ENCODE measurements around the gene GARS1. TPM values are rescaled to one million over a fixed set of nuclear protein-coding genes. Genes with fewer than 3 reads are reported as not detected.
"Not testable (repeated sequence)": the region's sequence is repeated elsewhere in the genome, so short reads cannot be mapped to it uniquely, and the experiment has no call there.

GARS1 gene
- total RNA-seq, 1 experiment from 2014 or later: 380 TPM

DNA sequence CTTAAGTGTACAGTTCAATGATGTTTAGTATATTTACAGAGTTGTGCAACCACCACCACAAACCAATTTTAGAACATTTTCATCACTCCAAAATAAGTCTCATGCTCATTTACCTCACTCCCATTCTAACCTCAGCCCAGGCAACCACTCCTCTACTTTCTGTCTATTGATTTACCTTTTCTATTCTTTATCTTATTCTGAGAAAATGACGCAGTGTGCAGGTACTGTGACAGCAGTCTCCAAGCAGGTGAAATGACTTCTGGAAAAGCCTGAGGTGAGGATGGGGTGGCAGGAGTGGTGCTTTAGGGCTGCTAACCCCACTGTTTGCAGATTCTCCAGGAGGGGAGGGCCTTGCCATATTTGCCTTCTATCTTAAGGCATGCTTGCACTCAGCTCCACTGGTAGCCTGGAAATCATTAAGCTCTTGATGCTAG, 39.5 kb downstream of the GARS1 start:
- TF ChIP-seq, protein P1, sequence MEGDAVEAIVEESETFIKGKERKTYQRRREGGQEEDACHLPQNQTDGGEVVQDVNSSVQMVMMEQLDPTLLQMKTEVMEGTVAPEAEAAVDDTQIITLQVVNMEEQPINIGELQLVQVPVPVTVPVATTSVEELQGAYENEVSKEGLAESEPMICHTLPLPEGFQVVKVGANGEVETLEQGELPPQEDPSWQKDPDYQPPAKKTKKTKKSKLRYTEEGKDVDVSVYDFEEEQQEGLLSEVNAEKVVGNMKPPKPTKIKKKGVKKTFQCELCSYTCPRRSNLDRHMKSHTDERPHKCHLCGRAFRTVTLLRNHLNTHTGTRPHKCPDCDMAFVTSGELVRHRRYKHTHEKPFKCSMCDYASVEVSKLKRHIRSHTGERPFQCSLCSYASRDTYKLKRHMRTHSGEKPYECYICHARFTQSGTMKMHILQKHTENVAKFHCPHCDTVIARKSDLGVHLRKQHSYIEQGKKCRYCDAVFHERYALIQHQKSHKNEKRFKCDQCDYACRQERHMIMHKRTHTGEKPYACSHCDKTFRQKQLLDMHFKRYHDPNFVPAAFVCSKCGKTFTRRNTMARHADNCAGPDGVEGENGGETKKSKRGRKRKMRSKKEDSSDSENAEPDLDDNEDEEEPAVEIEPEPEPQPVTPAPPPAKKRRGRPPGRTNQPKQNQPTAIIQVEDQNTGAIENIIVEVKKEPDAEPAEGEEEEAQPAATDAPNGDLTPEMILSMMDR (IDR thresholded peaks at IDR 0.05; ENCODE audit: insufficient read depth in 1 of 2, low read depth in 1 of 2, low read length in 1 of 2, severe bottlenecking in 1 of 2, unreplicated experiment in 1 of 2): no peak
- Histone ChIP-seq H3K9me3 (no peaks in the 10 kb centered on the region), H3K4me1 (no peaks in the 10 kb centered on the region), H3K27me3 (replicated peaks; ENCODE audit: control insufficient read depth, insufficient read depth, low read length) (no peaks in the 10 kb centered on the region), H3K4me3 (ENCODE audit: low read depth, low read length) (no peak overlapping the region), H3K36me3 (ENCODE audit: control insufficient read depth, insufficient read depth, low read length) (peaks cover 1% of the 10 kb centered on the region)
- H3K4me3 Mint-ChIP-seq (ENCODE audit: unreplicated experiment): no peak overlapping the region
- H3K27me3 Mint-ChIP-seq (ENCODE audit: insufficient read depth, unreplicated experiment): no peaks in the 10 kb centered on the region
- intact Hi-C loops (cut with micrococcal nuclease; ENCODE audit: unreplicated experiment): loop anchor here (2.0 kb wide), 1 partner anchor 107 kb away; no protein-coding TSS in a partner anchor
- ChIA-PET POLR2A (no interaction called here), CTCF (interaction anchor here (1.2 kb wide), 1 partner anchor 107 kb away, joined by 4 read pairs; no protein-coding TSS in a partner anchor)
- no peaks in the 10 kb centered on the region for H3K9me3 Mint-ChIP-seq (ENCODE audit: unreplicated experiment)
- H3K36me3 Mint-ChIP-seq (ENCODE audit: insufficient read depth, unreplicated experiment): peaks cover 68% of the 10 kb centered on the region
- H3K27ac Mint-ChIP-seq (ENCODE audit: unreplicated experiment): no peak overlapping the region
- peak; percentile 42 to 43 for DNase-seq
- H3K4me1 Mint-ChIP-seq (ENCODE audit: low read depth, unreplicated experiment): no peaks in the 10 kb centered on the region
- no TSS peak for BruUV-seq (replicated peaks)

DNA sequence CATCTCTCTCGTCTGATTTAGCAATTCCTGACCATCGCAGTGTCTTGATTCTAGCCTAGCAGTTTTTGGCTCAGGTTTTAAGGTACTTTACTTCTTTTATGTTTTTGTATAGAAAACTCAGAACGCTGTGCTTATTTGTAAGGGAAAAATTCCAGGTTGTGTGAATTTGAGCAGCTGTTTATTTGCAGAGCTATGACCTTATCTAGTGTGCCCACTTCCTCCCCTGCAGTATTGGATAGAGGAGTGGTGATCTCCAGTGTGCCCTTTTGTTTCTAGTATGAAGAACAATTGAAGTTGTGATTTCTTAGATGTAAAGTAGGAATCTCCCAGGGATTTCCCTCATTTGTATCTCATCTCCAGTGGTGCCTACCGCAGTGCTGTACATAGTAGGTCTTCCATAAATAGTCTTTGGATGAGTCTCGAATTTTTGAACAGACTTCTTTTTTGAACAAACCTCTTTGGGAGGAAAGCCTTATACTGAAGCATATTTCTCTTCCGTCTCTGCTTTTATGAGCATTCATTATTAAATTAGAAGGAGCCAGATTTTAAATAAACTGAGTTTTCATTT, 40.0 kb downstream of the GARS1 start:
- BruUV-seq (replicated peaks): no TSS peak
- Mint-ChIP-seq H3K27me3 (ENCODE audit: insufficient read depth, unreplicated experiment) (no peaks in the 10 kb centered on the region), H3K36me3 (ENCODE audit: insufficient read depth, unreplicated experiment) (peaks cover 66% of the 10 kb centered on the region), H3K4me1 (ENCODE audit: low read depth, unreplicated experiment) (no peaks in the 10 kb centered on the region), H3K9me3 (ENCODE audit: unreplicated experiment) (no peaks in the 10 kb centered on the region), H3K27ac (ENCODE audit: unreplicated experiment) (no peak overlapping the region), H3K4me3 (ENCODE audit: unreplicated experiment) (no peak overlapping the region)
- intact Hi-C loops (cut with micrococcal nuclease; ENCODE audit: unreplicated experiment): loop anchor here (2.0 kb wide), 1 partner anchor 106 kb away; no protein-coding TSS in a partner anchor
- Histone ChIP-seq H3K4me1 (no peaks in the 10 kb centered on the region), H3K36me3 (ENCODE audit: control insufficient read depth, insufficient read depth, low read length) (peaks cover 1% of the 10 kb centered on the region), H3K4me3 (ENCODE audit: low read depth, low read length) (no peak overlapping the region), H3K9me3 (no peaks in the 10 kb centered on the region), H3K27me3 (replicated peaks; ENCODE audit: control insufficient read depth, insufficient read depth, low read length) (no peaks in the 10 kb centered on the region)
- TF ChIP-seq, protein P1 (IDR thresholded peaks at IDR 0.05; ENCODE audit: insufficient read depth in 1 of 2, low read depth in 1 of 2, low read length in 1 of 2, severe bottlenecking in 1 of 2, unreplicated experiment in 1 of 2): no peak
- CTCF ChIA-PET: interaction anchor here (0.6 to 1.2 kb wide), 2 partner anchors 106 to 708 kb away, joined by 3 to 4 read pairs; no protein-coding TSS in a partner anchor
- no peak for DNase-seq
- POLR2A ChIA-PET: no interaction called here

DNA sequence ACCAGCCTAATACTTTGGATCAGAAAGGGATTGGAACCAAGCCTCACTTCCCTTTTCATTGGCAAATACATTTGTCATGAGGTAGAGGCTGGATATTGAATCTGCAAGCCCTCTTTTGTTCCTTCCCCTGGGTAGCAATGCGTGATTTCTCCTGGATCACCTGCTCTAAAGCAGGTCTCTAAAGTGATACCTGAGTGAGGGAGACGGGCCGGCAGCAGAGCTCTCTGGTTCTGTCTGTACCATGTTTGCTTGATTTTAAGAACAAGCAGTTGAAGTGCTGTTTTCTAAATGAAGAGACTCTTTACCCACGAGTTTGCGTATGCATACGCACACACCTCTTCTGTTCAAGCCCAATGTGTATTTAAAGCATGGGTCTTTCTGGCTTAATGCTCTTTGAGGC, 41.1 kb downstream of the GARS1 start:
- H3K27me3 ChIP-seq (replicated peaks; ENCODE audit: control insufficient read depth, insufficient read depth, low read length): no peaks in the 10 kb centered on the region
- CTCF ChIA-PET: no interaction called here
- POLR2A ChIA-PET: no interaction called here
- H3K4me3 Mint-ChIP-seq (ENCODE audit: unreplicated experiment): no peak overlapping the region
- no peaks in the 10 kb centered on the region for H3K4me1 Mint-ChIP-seq (ENCODE audit: low read depth, unreplicated experiment)
- H3K9me3 ChIP-seq: no peaks in the 10 kb centered on the region
- H3K4me3 ChIP-seq (ENCODE audit: low read depth, low read length): no peak overlapping the region
- H3K9me3 Mint-ChIP-seq (ENCODE audit: unreplicated experiment): no peaks in the 10 kb centered on the region
- intact Hi-C loops (cut with micrococcal nuclease; ENCODE audit: unreplicated experiment): loop anchor here (2.0 kb wide), 1 partner anchor 105 kb away; no protein-coding TSS in a partner anchor
- no peaks in the 10 kb centered on the region for H3K27me3 Mint-ChIP-seq (ENCODE audit: insufficient read depth, unreplicated experiment)
- no peak overlapping the region for H3K27ac Mint-ChIP-seq (ENCODE audit: unreplicated experiment)
- DNase-seq: no peak
- H3K4me1 ChIP-seq: no peaks in the 10 kb centered on the region
- H3K36me3 Mint-ChIP-seq (ENCODE audit: insufficient read depth, unreplicated experiment): peaks cover 59% of the 10 kb centered on the region
- BruUV-seq (replicated peaks): no TSS peak
- peaks cover 1% of the 10 kb centered on the region for H3K36me3 ChIP-seq (ENCODE audit: control insufficient read depth, insufficient read depth, low read length)
- TF ChIP-seq, protein P1 (IDR thresholded peaks at IDR 0.05; ENCODE audit: insufficient read depth in 1 of 2, low read depth in 1 of 2, low read length in 1 of 2, severe bottlenecking in 1 of 2, unreplicated experiment in 1 of 2): no peak

DNA sequence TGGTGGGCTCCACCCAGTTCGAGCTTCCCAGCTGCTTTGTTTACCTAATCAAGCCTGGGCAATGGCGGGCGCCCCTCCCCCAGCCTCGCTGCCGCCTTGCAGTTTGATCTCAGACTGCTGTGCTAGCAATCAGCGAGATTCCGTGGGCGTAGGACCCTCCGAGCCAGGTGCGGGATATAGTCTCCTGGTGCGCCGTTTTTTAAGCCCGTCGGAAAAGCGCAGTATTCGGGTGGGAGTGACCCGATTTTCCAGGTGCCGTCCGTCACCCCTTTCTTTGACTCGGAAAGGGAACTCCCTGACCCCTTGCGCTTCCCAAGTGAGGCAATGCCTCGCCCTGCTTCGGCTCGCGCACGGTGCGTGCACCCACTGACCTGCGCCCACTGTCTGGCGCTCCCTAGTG, 47.6 kb downstream of the GARS1 start:
- H3K4me3 ChIP-seq (ENCODE audit: low read depth, low read length); BruUV-seq (replicated peaks); CTCF ChIA-PET; H3K27ac Mint-ChIP-seq (ENCODE audit: unreplicated experiment); H3K4me1 ChIP-seq; H3K27me3 Mint-ChIP-seq (ENCODE audit: insufficient read depth, unreplicated experiment); H3K4me1 Mint-ChIP-seq (ENCODE audit: low read depth, unreplicated experiment); DNase-seq; H3K9me3 Mint-ChIP-seq (ENCODE audit: unreplicated experiment); H3K4me3 Mint-ChIP-seq (ENCODE audit: unreplicated experiment); H3K9me3 ChIP-seq; H3K27me3 ChIP-seq (replicated peaks; ENCODE audit: control insufficient read depth, insufficient read depth, low read length); POLR2A ChIA-PET; H3K36me3 ChIP-seq (ENCODE audit: control insufficient read depth, insufficient read depth, low read length); intact Hi-C loops (cut with micrococcal nuclease; ENCODE audit: unreplicated experiment): not testable (repeated sequence)
- H3K36me3 Mint-ChIP-seq (ENCODE audit: insufficient read depth, unreplicated experiment): peaks cover 55% of the 10 kb centered on the region
